Measurements from ENCODE around the gene PAPPA. TPM values are rescaled to one million over a fixed set of nuclear protein-coding genes. Genes with fewer than 3 reads are reported as not detected.

The PAPPA gene
- total and polyA plus RNA-seq, 8 donors = 0.45 to 11.7 (median 1.9) TPM

- no peak for TF ChIP-seq EP300 (IDR thresholded peaks at IDR 0.05)
- TF ChIP-seq POLR2A (IDR thresholded peaks at IDR 0.05) = no peak
- TF ChIP-seq POLR2AphosphoS5 (IDR thresholded peaks at IDR 0.05) = no peak
- TF ChIP-seq, protein P1, sequence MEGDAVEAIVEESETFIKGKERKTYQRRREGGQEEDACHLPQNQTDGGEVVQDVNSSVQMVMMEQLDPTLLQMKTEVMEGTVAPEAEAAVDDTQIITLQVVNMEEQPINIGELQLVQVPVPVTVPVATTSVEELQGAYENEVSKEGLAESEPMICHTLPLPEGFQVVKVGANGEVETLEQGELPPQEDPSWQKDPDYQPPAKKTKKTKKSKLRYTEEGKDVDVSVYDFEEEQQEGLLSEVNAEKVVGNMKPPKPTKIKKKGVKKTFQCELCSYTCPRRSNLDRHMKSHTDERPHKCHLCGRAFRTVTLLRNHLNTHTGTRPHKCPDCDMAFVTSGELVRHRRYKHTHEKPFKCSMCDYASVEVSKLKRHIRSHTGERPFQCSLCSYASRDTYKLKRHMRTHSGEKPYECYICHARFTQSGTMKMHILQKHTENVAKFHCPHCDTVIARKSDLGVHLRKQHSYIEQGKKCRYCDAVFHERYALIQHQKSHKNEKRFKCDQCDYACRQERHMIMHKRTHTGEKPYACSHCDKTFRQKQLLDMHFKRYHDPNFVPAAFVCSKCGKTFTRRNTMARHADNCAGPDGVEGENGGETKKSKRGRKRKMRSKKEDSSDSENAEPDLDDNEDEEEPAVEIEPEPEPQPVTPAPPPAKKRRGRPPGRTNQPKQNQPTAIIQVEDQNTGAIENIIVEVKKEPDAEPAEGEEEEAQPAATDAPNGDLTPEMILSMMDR (IDR thresholded peaks at IDR 0.05) = no peak
- no peak for DNase-seq
- intact Hi-C loops (cut with DNase I; ENCODE audit: low total_unique reads) = no loop called here
- H3K4me3 ChIP-seq = no peak overlapping the region
- no peaks in the 10 kb centered on the region for H3K9me3 ChIP-seq
- H3K36me3 ChIP-seq = no peaks in the 10 kb centered on the region
- no peaks in the 10 kb centered on the region for H3K27me3 ChIP-seq
- H3K4me1 ChIP-seq = no peaks in the 10 kb centered on the region
- no peak overlapping the region for H3K27ac ChIP-seq
- 85 to 93% (median 90%) methylated on average over 4 of the region's 4 CpGs for WGBS, 5 donors
Observed at GRCh38 chr9:116287721-116288120, 134.1 kb downstream of the PAPPA start.

GRCh38 chr9:116288658-116289057 lies 135.1 kb downstream of the PAPPA start:
- WGBS, 5 donors = 88 to 90% (median 89%) methylated on average over 3 of the region's 3 CpGs
- intact Hi-C loops (cut with DNase I; ENCODE audit: low total_unique reads) = no loop called here
- Histone ChIP-seq H3K4me3 (no peak overlapping the region), H3K36me3 (no peaks in the 10 kb centered on the region), H3K9me3 (no peaks in the 10 kb centered on the region), H3K4me1 (no peaks in the 10 kb centered on the region), H3K27me3 (no peaks in the 10 kb centered on the region), H3K27ac (no peak overlapping the region)
- DNase-seq = no peak
- TF ChIP-seq EP300 (IDR thresholded peaks at IDR 0.05) (no peak), POLR2A (IDR thresholded peaks at IDR 0.05) (no peak), POLR2AphosphoS5 (IDR thresholded peaks at IDR 0.05) (no peak)
- TF ChIP-seq, protein P1 (IDR thresholded peaks at IDR 0.05) = no peak

- DNase-seq = no peak
- WGBS, 5 donors = 68 to 78% (median 70%) methylated on average over 2 of the region's 2 CpGs
- no peaks in the 10 kb centered on the region for H3K9me3 ChIP-seq
- intact Hi-C loops (cut with DNase I; ENCODE audit: low total_unique reads) = no loop called here
- no peak overlapping the region for H3K27ac ChIP-seq
- no peak overlapping the region for H3K4me3 ChIP-seq
- no peaks in the 10 kb centered on the region for H3K36me3 ChIP-seq
- H3K27me3 ChIP-seq = no peaks in the 10 kb centered on the region
- no peaks in the 10 kb centered on the region for H3K4me1 ChIP-seq
- TF ChIP-seq POLR2A (IDR thresholded peaks at IDR 0.05) (no peak), EP300 (IDR thresholded peaks at IDR 0.05) (no peak), POLR2AphosphoS5 (IDR thresholded peaks at IDR 0.05) (no peak)
- TF ChIP-seq, protein P1 (IDR thresholded peaks at IDR 0.05) = no peak
Observed at GRCh38 chr9:116297346-116297745, 143.8 kb downstream of the PAPPA start.

DNA sequence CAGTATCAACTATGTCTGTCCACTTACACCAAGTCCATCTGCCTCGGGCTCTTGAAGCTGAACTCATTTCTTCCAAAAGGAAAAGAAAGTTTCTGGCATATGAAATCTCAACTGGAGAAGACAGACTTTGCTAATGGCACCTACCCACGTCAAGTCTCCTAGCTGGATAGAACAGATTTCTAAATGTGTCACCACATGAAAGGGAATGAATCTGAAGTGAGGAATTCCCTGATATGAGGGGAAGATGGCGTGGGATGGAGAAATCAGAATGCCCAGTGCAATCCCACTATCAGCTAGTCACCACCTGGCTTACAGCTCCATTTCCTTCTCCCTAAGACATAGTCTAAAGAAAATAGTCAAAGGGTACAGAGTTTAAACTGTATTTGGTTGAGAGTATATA lies 144.7 kb downstream of the PAPPA start:
- TF ChIP-seq, protein P1 (IDR thresholded peaks at IDR 0.05) = no peak
- TF ChIP-seq EP300 (IDR thresholded peaks at IDR 0.05) = no peak
- no peak for TF ChIP-seq POLR2A (IDR thresholded peaks at IDR 0.05)
- TF ChIP-seq POLR2AphosphoS5 (IDR thresholded peaks at IDR 0.05) = no peak
- Histone ChIP-seq H3K27ac (no peak overlapping the region), H3K4me1 (no peaks in the 10 kb centered on the region), H3K36me3 (peaks cover 0 to 4% (median 0%) of the 10 kb centered on the region in 4 donors), H3K4me3 (no peak overlapping the region), H3K27me3 (no peaks in the 10 kb centered on the region), H3K9me3 (no peaks in the 10 kb centered on the region)
- 75 to 83% (median 81%) methylated on average over 3 of the region's 3 CpGs for WGBS, 5 donors
- DNase-seq = no peak
- intact Hi-C loops (cut with DNase I; ENCODE audit: low total_unique reads) = no loop called here
